Caco-2 (cell line): Measurements from ENCODE around the gene PCBP3. TPM values are rescaled to one million over a fixed set of nuclear protein-coding genes. Genes with fewer than 3 reads are reported as not detected.

Source experiments
- BruUV-seq: library from RNA; stranded (reverse); fragments of 400-500 nt; replicated peaks from 2 replicates; lab custom pipeline; 2021; lab: Mats Ljungman, UMichigan
- CTCF ChIA-PET: fragments of 300-600 bp; sonication (Branson Sonifier 250); formaldehyde crosslinking; loops from one replicate; lab custom pipeline; 2022; ENCODE audit warnings: antibody characterized with exemption; lab: Charles Lee
- POLR2A ChIA-PET: fragments of 300-600 bp; sonication (Branson Sonifier 250); formaldehyde crosslinking; loops from one replicate; lab custom pipeline; 2022; ENCODE audit warnings: antibody characterized with exemption; lab: Charles Lee
- DNase-seq, 2 experiments: peaks; one replicate each; pipeline versions ENCODE4 v3.0.0 to v3.0.0-alpha.2; 2020 to 2022
- H3K27me3 ChIP-seq: replicated peaks from 2 replicates; pipeline ENCODE4 v1.6.0; 2011; ENCODE audit warnings: low read length; ENCODE audit not compliant: control insufficient read depth, insufficient read depth
- H3K36me3 ChIP-seq: 2 replicates; pipeline ENCODE4 v1.5.1; 2011; ENCODE audit warnings: low read length; ENCODE audit not compliant: control insufficient read depth, insufficient read depth
- H3K4me1 ChIP-seq: fragments of 250-450 bp; sonication (Bioruptor Pico); 2 replicates; pipeline ENCODE4 v1.5.1; 2020; ENCODE audit warnings: mild to moderate bottlenecking
- H3K4me3 ChIP-seq: 2 replicates; pipeline ENCODE4 v1.5.1; 2011; ENCODE audit warnings: low read depth, mild to moderate bottlenecking, control low read depth, low read length
- H3K9me3 ChIP-seq: fragments of 250-450 bp; sonication (Bioruptor Pico); 2 replicates; pipeline ENCODE4 v1.5.1; 2020; ENCODE audit warnings: mild to moderate bottlenecking, moderate library complexity
- H3K27ac Mint-ChIP-seq: one replicate; pipeline ENCODE4 v1.8.0; 2022; ENCODE audit warnings: mixed read lengths; ENCODE audit not compliant: unreplicated experiment
- H3K27me3 Mint-ChIP-seq: one replicate; pipeline ENCODE4 v1.8.0; 2022; ENCODE audit warnings: mixed read lengths; ENCODE audit not compliant: insufficient read depth, unreplicated experiment
- H3K36me3 Mint-ChIP-seq: one replicate; pipeline ENCODE4 v1.8.0; 2022; ENCODE audit warnings: mild to moderate bottlenecking, mixed read lengths; ENCODE audit not compliant: insufficient read depth, unreplicated experiment
- H3K4me1 Mint-ChIP-seq: one replicate; pipeline ENCODE4 v1.8.0; 2022; ENCODE audit warnings: low read depth, mixed read lengths; ENCODE audit not compliant: unreplicated experiment
- H3K4me3 Mint-ChIP-seq: one replicate; pipeline ENCODE4 v1.8.0; 2022; ENCODE audit warnings: mild to moderate bottlenecking, moderate library complexity, mixed read lengths; ENCODE audit not compliant: unreplicated experiment
- H3K9me3 Mint-ChIP-seq: one replicate; pipeline ENCODE4 v1.8.0; 2022; ENCODE audit warnings: mixed read lengths; ENCODE audit not compliant: unreplicated experiment
- intact Hi-C: fragments of 100-400 bp; cut with micrococcal nuclease; formaldehyde crosslinking; loops from one replicate; pipeline ENCODE4 v1.10.0; 2022; ENCODE audit not compliant: unreplicated experiment
- total RNA-seq: library from RNA; stranded (reverse); gene quantifications from 2 replicates; pipeline ENCODE4 v1.2.3, GENCODE V29; 2022
- TF ChIP-seq, protein P1 (sequence below), 2 experiments: fragments of 200-600 bp in 1 of 2; IDR thresholded peaks; 1 replicate in 1 of 2; 2 replicates in 1 of 2; pipeline versions ENCODE4 v1.5.1 to v1.8.0; 2011 to 2022; ENCODE audit warnings: antibody characterized with exemption in 1 of 2, control low read depth in 1 of 2, inconsistent platforms in 1 of 2, low read depth in 1 of 2, low read length in 1 of 2, mild to moderate bottlenecking in 1 of 2, moderate library complexity in 1 of 2; ENCODE audit not compliant: insufficient read depth in 1 of 2, severe bottlenecking in 1 of 2, unreplicated experiment in 1 of 2

Gene PCBP3
- total RNA-seq, 1 experiment from 2014 or later = 0.75 TPM

DNA sequence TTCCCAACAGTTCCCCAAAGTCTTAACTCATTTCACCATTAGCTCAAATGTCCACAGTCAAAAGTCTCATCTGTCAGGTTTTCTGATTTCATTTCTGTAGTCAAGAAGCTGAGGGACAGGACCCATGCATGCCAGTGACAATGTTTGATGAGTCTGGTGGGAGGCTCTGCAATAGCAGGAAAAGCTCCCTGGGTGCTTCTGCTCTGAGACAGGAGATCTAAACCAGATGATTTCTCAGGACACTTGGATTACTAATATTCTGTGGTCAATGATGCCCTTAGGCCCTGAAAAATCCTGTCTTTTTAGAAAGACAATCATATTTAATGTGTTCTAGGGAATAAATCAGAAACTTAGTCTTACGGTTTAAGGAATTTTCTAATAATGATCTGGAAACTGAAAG is 56.4 kb downstream of the PCBP3 start:
- Histone ChIP-seq H3K4me1 (no peaks in the 10 kb centered on the region), H3K27me3 (no peaks in the 10 kb centered on the region), H3K36me3 (no peaks in the 10 kb centered on the region), H3K9me3 (no peaks in the 10 kb centered on the region), H3K4me3 (no peak overlapping the region)
- Mint-ChIP-seq H3K4me3 (no peak overlapping the region), H3K27me3 (peaks cover 13% of the 10 kb centered on the region), H3K9me3 (no peaks in the 10 kb centered on the region), H3K27ac (no peak overlapping the region), H3K36me3 (no peaks in the 10 kb centered on the region), H3K4me1 (no peaks in the 10 kb centered on the region)
- BruUV-seq = no TSS peak
- ChIA-PET CTCF (no interaction called here), POLR2A (no interaction called here)
- intact Hi-C loops = no loop called here
- TF ChIP-seq, protein P1, sequence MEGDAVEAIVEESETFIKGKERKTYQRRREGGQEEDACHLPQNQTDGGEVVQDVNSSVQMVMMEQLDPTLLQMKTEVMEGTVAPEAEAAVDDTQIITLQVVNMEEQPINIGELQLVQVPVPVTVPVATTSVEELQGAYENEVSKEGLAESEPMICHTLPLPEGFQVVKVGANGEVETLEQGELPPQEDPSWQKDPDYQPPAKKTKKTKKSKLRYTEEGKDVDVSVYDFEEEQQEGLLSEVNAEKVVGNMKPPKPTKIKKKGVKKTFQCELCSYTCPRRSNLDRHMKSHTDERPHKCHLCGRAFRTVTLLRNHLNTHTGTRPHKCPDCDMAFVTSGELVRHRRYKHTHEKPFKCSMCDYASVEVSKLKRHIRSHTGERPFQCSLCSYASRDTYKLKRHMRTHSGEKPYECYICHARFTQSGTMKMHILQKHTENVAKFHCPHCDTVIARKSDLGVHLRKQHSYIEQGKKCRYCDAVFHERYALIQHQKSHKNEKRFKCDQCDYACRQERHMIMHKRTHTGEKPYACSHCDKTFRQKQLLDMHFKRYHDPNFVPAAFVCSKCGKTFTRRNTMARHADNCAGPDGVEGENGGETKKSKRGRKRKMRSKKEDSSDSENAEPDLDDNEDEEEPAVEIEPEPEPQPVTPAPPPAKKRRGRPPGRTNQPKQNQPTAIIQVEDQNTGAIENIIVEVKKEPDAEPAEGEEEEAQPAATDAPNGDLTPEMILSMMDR (IDR thresholded peaks at IDR 0.05; ENCODE audit: insufficient read depth in 1 of 2, low read depth in 1 of 2, low read length in 1 of 2, severe bottlenecking in 1 of 2, unreplicated experiment in 1 of 2) = no peak
- DNase-seq = no peak

DNA sequence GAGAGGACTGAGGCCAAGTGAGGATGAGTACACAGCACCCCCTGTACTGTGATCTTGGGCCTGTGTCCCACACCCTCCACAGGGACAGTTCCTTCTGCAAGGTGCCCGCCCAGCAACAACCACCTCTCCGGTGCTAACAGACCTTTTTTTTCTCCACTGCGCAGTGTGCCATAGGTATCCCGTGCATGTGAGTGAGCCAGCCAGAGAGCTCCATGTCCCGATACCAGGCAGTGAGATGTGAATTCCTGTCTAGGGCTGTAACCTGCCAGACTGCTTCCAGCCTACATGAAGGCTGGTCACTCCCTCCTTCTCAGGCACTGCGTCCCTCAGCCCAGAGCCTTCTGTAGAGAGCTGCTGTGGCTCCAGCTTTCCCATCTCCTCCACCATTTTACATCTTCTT is 56.9 kb downstream of the PCBP3 start:
- no peaks in the 10 kb centered on the region for H3K4me1 Mint-ChIP-seq
- no peak overlapping the region for H3K4me3 ChIP-seq
- H3K27me3 ChIP-seq = no peaks in the 10 kb centered on the region
- BruUV-seq = no TSS peak
- peaks cover 13% of the 10 kb centered on the region for H3K27me3 Mint-ChIP-seq
- intact Hi-C loops = no loop called here
- H3K36me3 Mint-ChIP-seq = no peaks in the 10 kb centered on the region
- POLR2A ChIA-PET = no interaction called here
- H3K36me3 ChIP-seq = no peaks in the 10 kb centered on the region
- DNase-seq = no peak
- TF ChIP-seq, protein P1 (IDR thresholded peaks at IDR 0.05; ENCODE audit: insufficient read depth in 1 of 2, low read depth in 1 of 2, low read length in 1 of 2, severe bottlenecking in 1 of 2, unreplicated experiment in 1 of 2) = no peak
- CTCF ChIA-PET = no interaction called here
- H3K4me1 ChIP-seq = no peaks in the 10 kb centered on the region
- no peaks in the 10 kb centered on the region for H3K9me3 ChIP-seq
- no peak overlapping the region for H3K4me3 Mint-ChIP-seq
- H3K9me3 Mint-ChIP-seq = no peaks in the 10 kb centered on the region
- H3K27ac Mint-ChIP-seq = no peak overlapping the region

DNA sequence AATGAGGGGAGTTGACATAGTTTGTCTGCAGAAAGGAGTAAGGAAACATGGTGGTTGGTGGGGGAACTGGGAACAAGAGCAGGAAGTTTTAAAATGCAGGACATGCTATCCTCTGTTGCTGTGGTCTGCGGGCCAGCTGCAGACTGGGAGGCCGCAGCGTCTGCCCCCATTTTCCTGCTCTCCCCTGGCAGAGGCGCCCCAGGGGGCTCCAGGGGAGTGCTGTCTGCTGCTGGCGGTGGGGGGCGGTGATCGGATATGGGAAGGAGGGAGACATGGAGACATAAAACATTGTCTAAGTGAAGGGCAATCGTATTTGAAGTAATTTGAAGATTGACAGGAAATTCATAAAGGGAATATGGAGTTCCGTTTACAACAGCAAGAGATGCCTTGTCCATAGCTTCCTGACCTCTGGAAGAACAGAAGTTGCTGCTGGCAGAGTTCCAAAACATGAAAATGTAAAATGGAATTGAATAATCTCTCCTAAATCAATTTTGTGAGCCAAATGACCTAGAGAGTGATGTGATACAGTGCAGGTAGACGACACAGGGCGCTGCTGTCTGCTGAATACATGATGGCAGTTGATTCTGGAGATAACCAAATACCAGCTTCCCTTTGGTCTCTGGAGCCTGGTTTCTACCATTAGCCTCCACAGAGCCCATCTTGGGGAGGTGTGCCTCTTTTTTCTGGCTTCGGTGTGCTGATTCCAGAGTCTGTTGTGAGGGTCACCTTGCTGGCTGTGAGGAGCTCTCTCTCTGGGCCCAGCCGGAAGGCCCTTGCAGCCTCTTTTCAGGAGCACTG is 61.0 kb downstream of the PCBP3 start:
- Mint-ChIP-seq H3K4me1 (no peaks in the 10 kb centered on the region), H3K9me3 (no peaks in the 10 kb centered on the region), H3K36me3 (no peaks in the 10 kb centered on the region), H3K27me3 (peaks cover 9% of the 10 kb centered on the region), H3K4me3 (no peak overlapping the region), H3K27ac (no peak overlapping the region)
- H3K9me3 ChIP-seq = no peaks in the 10 kb centered on the region
- H3K4me3 ChIP-seq = no peak overlapping the region
- intact Hi-C loops = no loop called here
- DNase-seq = no peak
- ChIA-PET CTCF (no interaction called here), POLR2A (no interaction called here)
- H3K36me3 ChIP-seq = no peaks in the 10 kb centered on the region
- H3K4me1 ChIP-seq = no peaks in the 10 kb centered on the region
- BruUV-seq = no TSS peak
- TF ChIP-seq, protein P1 (IDR thresholded peaks at IDR 0.05; ENCODE audit: insufficient read depth in 1 of 2, low read depth in 1 of 2, low read length in 1 of 2, severe bottlenecking in 1 of 2, unreplicated experiment in 1 of 2) = no peak
- no peaks in the 10 kb centered on the region for H3K27me3 ChIP-seq
